Measurements from ENCODE around the gene HTRA3. TPM values are rescaled to one million over a fixed set of nuclear protein-coding genes. Genes with fewer than 3 reads are reported as not detected.
"Not testable (repeated sequence)": the region's sequence is repeated elsewhere in the genome, so short reads cannot be mapped to it uniquely, and the experiment has no call there.

The HTRA3 gene
- total RNA-seq, 1 donor from 2014 or later: 35.2 TPM

GRCh38 chr4:8347660-8348059 is 78.1 kb downstream of the HTRA3 start:
- Histone ChIP-seq H3K4me1 (ENCODE audit: insufficient read depth, low read length) (peaks cover 6% of the 10 kb centered on the region), H3K27me3 (ENCODE audit: insufficient read depth, low read length) (peaks cover 13% of the 10 kb centered on the region), H2AFZ (ENCODE audit: low read depth, low read length) (no peak overlapping the region), H3K4me3 (ENCODE audit: insufficient read depth, low read depth, low read length) (no peak overlapping the region), H3K36me3 (ENCODE audit: insufficient read depth, low read length) (no peaks in the 10 kb centered on the region), H3K9me3 (ENCODE audit: insufficient read depth, low read depth, low read length) (no peaks in the 10 kb centered on the region), H3K9ac (ENCODE audit: low read length) (no peak overlapping the region), H3K4me2 (ENCODE audit: low read length) (no peak overlapping the region), H3K27ac (ENCODE audit: low read depth, low read length) (no peak overlapping the region), H3K79me2 (ENCODE audit: insufficient read depth, low read length) (no peaks in the 10 kb centered on the region), H4K20me1 (ENCODE audit: insufficient read depth, low read length) (no peaks in the 10 kb centered on the region)
- H3K4me3 Mint-ChIP-seq (ENCODE audit: unreplicated experiment): no peak overlapping the region
- peaks cover 9% of the 10 kb centered on the region for H3K4me1 Mint-ChIP-seq (ENCODE audit: low read depth, unreplicated experiment)
- peaks cover 4% of the 10 kb centered on the region for H3K36me3 Mint-ChIP-seq (ENCODE audit: low read depth, unreplicated experiment)
- H3K27ac Mint-ChIP-seq (ENCODE audit: unreplicated experiment): no peak overlapping the region
- TF ChIP-seq CTCF (IDR thresholded peaks at IDR 0.05; ENCODE audit: insufficient read depth, low read depth, low read length) (no peak), EZH2 (IDR thresholded peaks at IDR 0.05; ENCODE audit: insufficient read depth, low read length) (no peak)
- FAIRE-seq (no peak), DNase-seq (ENCODE audit: low read depth) (no peak)
- peaks cover 22% of the 10 kb centered on the region for H3K27me3 Mint-ChIP-seq (ENCODE audit: low read depth, unreplicated experiment)
- peaks cover 4% of the 10 kb centered on the region for H3K9me3 Mint-ChIP-seq (ENCODE audit: unreplicated experiment)

GRCh38 chr4:8348071-8348470 is 78.5 kb downstream of the HTRA3 start:
- peaks cover 6% of the 10 kb centered on the region for H3K4me1 ChIP-seq (ENCODE audit: insufficient read depth, low read length)
- H2AFZ ChIP-seq (ENCODE audit: low read depth, low read length): no peak overlapping the region
- DNase-seq (ENCODE audit: low read depth): no peak
- no peaks in the 10 kb centered on the region for H4K20me1 ChIP-seq (ENCODE audit: insufficient read depth, low read length)
- peaks cover 21% of the 10 kb centered on the region for H3K27me3 Mint-ChIP-seq (ENCODE audit: low read depth, unreplicated experiment)
- H3K79me2 ChIP-seq (ENCODE audit: insufficient read depth, low read length): no peaks in the 10 kb centered on the region
- no peaks in the 10 kb centered on the region for H3K9me3 ChIP-seq (ENCODE audit: insufficient read depth, low read depth, low read length)
- no peaks in the 10 kb centered on the region for H3K36me3 ChIP-seq (ENCODE audit: insufficient read depth, low read length)
- peaks cover 4% of the 10 kb centered on the region for H3K36me3 Mint-ChIP-seq (ENCODE audit: low read depth, unreplicated experiment)
- H3K4me1 Mint-ChIP-seq (ENCODE audit: low read depth, unreplicated experiment): peaks cover 9% of the 10 kb centered on the region
- peaks cover 4% of the 10 kb centered on the region for H3K9me3 Mint-ChIP-seq (ENCODE audit: unreplicated experiment)
- H3K27me3 ChIP-seq (ENCODE audit: insufficient read depth, low read length): peaks cover 13% of the 10 kb centered on the region
- H3K27ac Mint-ChIP-seq (ENCODE audit: unreplicated experiment): no peak overlapping the region
- no peak overlapping the region for H3K27ac ChIP-seq (ENCODE audit: low read depth, low read length)
- TF ChIP-seq CTCF (IDR thresholded peaks at IDR 0.05; ENCODE audit: insufficient read depth, low read depth, low read length) (no peak), EZH2 (IDR thresholded peaks at IDR 0.05; ENCODE audit: insufficient read depth, low read length) (no peak)
- no peak overlapping the region for H3K4me2 ChIP-seq (ENCODE audit: low read length)
- no peak overlapping the region for H3K4me3 Mint-ChIP-seq (ENCODE audit: unreplicated experiment)
- no peak overlapping the region for H3K9ac ChIP-seq (ENCODE audit: low read length)
- no peak overlapping the region for H3K4me3 ChIP-seq (ENCODE audit: insufficient read depth, low read depth, low read length)
- FAIRE-seq: no peak

DNA sequence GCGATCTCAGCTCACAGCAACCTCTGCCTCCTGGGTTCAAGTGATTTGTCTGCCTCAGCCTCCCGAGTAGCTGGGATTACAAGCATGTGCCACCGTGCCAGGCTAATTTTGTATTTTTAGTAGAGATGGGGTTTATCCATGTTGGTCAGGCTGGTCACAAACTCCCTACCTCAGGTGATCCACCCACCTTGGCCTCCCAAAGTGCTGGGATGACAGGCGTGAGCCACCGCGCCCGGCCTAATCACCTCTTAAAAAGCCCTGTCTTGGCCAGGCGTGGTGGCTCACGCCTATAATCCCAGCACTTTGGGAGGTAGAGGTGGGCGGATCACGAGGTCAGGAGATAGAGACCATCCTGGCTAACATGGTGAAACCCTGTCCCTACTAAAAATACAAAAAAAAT is 79.7 kb downstream of the HTRA3 start:
- H3K27ac Mint-ChIP-seq (ENCODE audit: unreplicated experiment); H3K4me1 Mint-ChIP-seq (ENCODE audit: low read depth, unreplicated experiment); H3K9me3 ChIP-seq (ENCODE audit: insufficient read depth, low read depth, low read length); H3K4me2 ChIP-seq (ENCODE audit: low read length); H3K36me3 ChIP-seq (ENCODE audit: insufficient read depth, low read length); H3K27ac ChIP-seq (ENCODE audit: low read depth, low read length); H3K9me3 Mint-ChIP-seq (ENCODE audit: unreplicated experiment); H3K36me3 Mint-ChIP-seq (ENCODE audit: low read depth, unreplicated experiment); FAIRE-seq; H3K9ac ChIP-seq (ENCODE audit: low read length); H3K4me3 ChIP-seq (ENCODE audit: insufficient read depth, low read depth, low read length); H2AFZ ChIP-seq (ENCODE audit: low read depth, low read length); DNase-seq (ENCODE audit: low read depth); H4K20me1 ChIP-seq (ENCODE audit: insufficient read depth, low read length); H3K79me2 ChIP-seq (ENCODE audit: insufficient read depth, low read length); H3K4me3 Mint-ChIP-seq (ENCODE audit: unreplicated experiment): not testable (repeated sequence)
- H3K27me3 Mint-ChIP-seq (ENCODE audit: low read depth, unreplicated experiment): peaks cover 19% of the 10 kb centered on the region
- H3K4me1 ChIP-seq (ENCODE audit: insufficient read depth, low read length): peaks cover 13% of the 10 kb centered on the region
- H3K27me3 ChIP-seq (ENCODE audit: insufficient read depth, low read length): peaks cover 13% of the 10 kb centered on the region

Measured in astrocyte (in vitro differentiated cells and primary cell).